ENCODE results near the gene SPINK1. TPM values are rescaled to one million over a fixed set of nuclear protein-coding genes. Genes with fewer than 3 reads are reported as not detected.

The SPINK1 gene
- total RNA-seq, 1 donor from 2014 or later, result not detected

GRCh38 chr5:147852365-147852764 is 20.9 kb upstream of the SPINK1 start:
- H3K4me3 ChIP-seq, result no peak overlapping the region
- no peak for TF ChIP-seq CTCF (IDR thresholded peaks at IDR 0.05)
- DNase-seq (no peak), ATAC-seq (no peak)
- intact Hi-C loops (cut with DNase I), result no loop called here
- H3K27me3 ChIP-seq (ENCODE audit: low read depth), result no peaks in the 10 kb centered on the region
- H3K27ac ChIP-seq, result no peak overlapping the region
- no peaks in the 10 kb centered on the region for H3K36me3 ChIP-seq
- H3K9me3 ChIP-seq, result no peaks in the 10 kb centered on the region
- H3K4me1 ChIP-seq, result no peaks in the 10 kb centered on the region

- intact Hi-C loops (cut with DNase I), result no loop called here
- no peak for ATAC-seq
- no peak overlapping the region for H3K4me3 ChIP-seq
Observed at GRCh38 chr5:147851578-147851977, 20.1 kb upstream of the SPINK1 start.

GRCh38 chr5:147849226-147849625 is 17.8 kb upstream of the SPINK1 start:
- no peaks in the 10 kb centered on the region for H3K27me3 ChIP-seq (ENCODE audit: low read depth)
- no peaks in the 10 kb centered on the region for H3K9me3 ChIP-seq
- ATAC-seq, result no peak
- intact Hi-C loops (cut with DNase I), result no loop called here
- no peak for DNase-seq
- no peak overlapping the region for H3K4me3 ChIP-seq
- TF ChIP-seq CTCF (IDR thresholded peaks at IDR 0.05), result no peak
- no peaks in the 10 kb centered on the region for H3K4me1 ChIP-seq
- no peaks in the 10 kb centered on the region for H3K36me3 ChIP-seq
- no peak overlapping the region for H3K27ac ChIP-seq

More at GRCh38 chr5:147851578-147851977, 20.1 kb upstream of the SPINK1 start:
- H3K27me3 ChIP-seq (ENCODE audit: low read depth), result no peaks in the 10 kb centered on the region
- no peak overlapping the region for H3K27ac ChIP-seq
- H3K36me3 ChIP-seq, result no peaks in the 10 kb centered on the region
- H3K4me1 ChIP-seq, result no peaks in the 10 kb centered on the region
- DNase-seq, result no peak
- TF ChIP-seq CTCF (IDR thresholded peaks at IDR 0.05), result no peak
- no peaks in the 10 kb centered on the region for H3K9me3 ChIP-seq

- Histone ChIP-seq H3K27ac (no peak overlapping the region), H3K9me3 (no peaks in the 10 kb centered on the region), H3K27me3 (ENCODE audit: low read depth) (peaks cover 4% of the 10 kb centered on the region), H3K36me3 (no peaks in the 10 kb centered on the region), H3K4me1 (no peaks in the 10 kb centered on the region), H3K4me3 (no peak overlapping the region)
- intact Hi-C loops (cut with DNase I), result no loop called here
- ATAC-seq (no peak), DNase-seq (no peak)
- TF ChIP-seq CTCF (IDR thresholded peaks at IDR 0.05), result no peak
Observed at GRCh38 chr5:147845618-147846017, 14.1 kb upstream of the SPINK1 start.

- no peaks in the 10 kb centered on the region for H3K36me3 ChIP-seq
- no peak for ATAC-seq
- no peaks in the 10 kb centered on the region for H3K9me3 ChIP-seq
- H3K4me1 ChIP-seq, result no peaks in the 10 kb centered on the region
- no peak for DNase-seq
- TF ChIP-seq CTCF (IDR thresholded peaks at IDR 0.05), result no peak
- no peak overlapping the region for H3K4me3 ChIP-seq
- H3K27ac ChIP-seq, result no peak overlapping the region
- intact Hi-C loops (cut with DNase I), result no loop called here
- peaks cover 4% of the 10 kb centered on the region for H3K27me3 ChIP-seq (ENCODE audit: low read depth)
Observed at GRCh38 chr5:147844846-147845245, 13.4 kb upstream of the SPINK1 start.

GRCh38 chr5:147842869-147843268 is 11.4 kb upstream of the SPINK1 start:
- Histone ChIP-seq H3K27ac (no peak overlapping the region), H3K4me3 (no peak overlapping the region), H3K9me3 (no peaks in the 10 kb centered on the region), H3K4me1 (no peaks in the 10 kb centered on the region), H3K27me3 (ENCODE audit: low read depth) (peaks cover 4% of the 10 kb centered on the region), H3K36me3 (no peaks in the 10 kb centered on the region)
- DNase-seq (no peak), ATAC-seq (no peak)
- no peak for TF ChIP-seq CTCF (IDR thresholded peaks at IDR 0.05)
- intact Hi-C loops (cut with DNase I), result no loop called here

All from lower lobe of right lung (tissue), 2 donors.